ENCODE data around the gene FAM3D.

GRCh38 chr3:58627570-58627885 is 39.0 kb downstream of the FAM3D start:
- TF ChIP-seq ZFP37 (tag by site-specific recombination; IDR thresholded peaks at IDR 0.05) (no peak), CTCF (tag by site-specific recombination; IDR thresholded peaks at IDR 0.05) (no peak)
